HG03196 (cell line): Measurements from ENCODE around the gene MED7.
A peak's percentile ranks its signal among the peaks of the same experiment; 100 is the strongest.

Experiments used
- ATAC-seq: cut with Tn5 transposase; IDR thresholded peaks from one replicate; pipeline ENCODE4 v1.9.1; 2021; ENCODE audit not compliant: unreplicated experiment

MED7 gene

GRCh38 chr5:157107508-157107907 lies 35.2 kb downstream of the MED7 start:
- no peak for ATAC-seq

GRCh38 chr5:157106630-157107461 lies 35.8 kb downstream of the MED7 start:
- no peak for ATAC-seq

- ATAC-seq: peak; percentile 47
Observed at GRCh38 chr5:157100140-157100679, 42.5 kb downstream of the MED7 start.

GRCh38 chr5:157088342-157088990 lies 54.2 kb downstream of the MED7 start:
- peak; percentile 56 for ATAC-seq
